HepG2 (cell line): ENCODE measurements around the gene C19orf33.

Source experiments
- CTCF ChIP-seq: sonication (generic); formaldehyde crosslinking; IDR thresholded peaks from 2 replicates; pipeline ENCODE4 v1.5.0; 2020; ENCODE audit warnings: mild to moderate bottlenecking, missing genetic modification reagents, moderate library complexity
- KDM5A ChIP-seq: fragments of 200-600 bp; sonication (generic); IDR thresholded peaks from 2 replicates; pipeline ENCODE4 v1.7.0; 2018; ENCODE audit warnings: antibody characterized with exemption, mild to moderate bottlenecking, low read length, borderline replicate concordance
- MED8 ChIP-seq: sonication (generic); formaldehyde crosslinking; IDR thresholded peaks from 2 replicates; pipeline ENCODE4 v1.8.1; 2023; ENCODE audit warnings: mild to moderate bottlenecking, missing genetic modification reagents; ENCODE audit not compliant: insufficient replicate concordance
- SIN3A ChIP-seq: IDR thresholded peaks from 2 replicates; pipeline ENCODE4 v1.6.1; 2011; ENCODE audit warnings: low read depth, mild to moderate bottlenecking, control low read depth, low read length, borderline replicate concordance

GRCh38 chr19:38265213-38265861, 38.7 kb upstream of the C19orf33 start:
- TF ChIP-seq KDM5A: no peak
- no peak for TF ChIP-seq CTCF (CRISPR knock-in tag)
- no peak for TF ChIP-seq SIN3A
- no peak for TF ChIP-seq MED8
